DLD1 (cell line): ENCODE measurements around the gene C1QL2.

Experiments used
- in situ Hi-C: cut with HindIII; loops from 2 replicates; pipeline ENCODE4 v1.10.0; 2017; ENCODE audit warnings: low sequenced_read_pairs

Gene C1QL2

GRCh38 chr2:119112230-119112629 lies 46.3 kb downstream of the C1QL2 start:
- in situ Hi-C loops: no loop called here

GRCh38 chr2:119111115-119111975 lies 47.2 kb downstream of the C1QL2 start:
- in situ Hi-C loops: no loop called here

- in situ Hi-C loops: no loop called here
Measured at GRCh38 chr2:119109866-119110265, 48.7 kb downstream of the C1QL2 start.

- in situ Hi-C loops: no loop called here
Measured at GRCh38 chr2:119108186-119108585, 50.4 kb downstream of the C1QL2 start.

- in situ Hi-C loops: no loop called here
Measured at GRCh38 chr2:119106301-119106897, 52.2 kb downstream of the C1QL2 start.
